Endothelial cell of umbilical vein (primary cell): Measurements from ENCODE around the gene MMD. TPM values are rescaled to one million over a fixed set of nuclear protein-coding genes. Genes with fewer than 3 reads are reported as not detected.

ENCODE experiments used
- BruUV-seq: library from RNA; stranded (reverse); fragments of 400-500 nt; replicated peaks from 2 replicates; lab custom pipeline; 2021; lab: Mats Ljungman, UMichigan
- CTCF ChIA-PET: fragments of 300-600, 350-600 bp; sonication (Branson Sonifier 250); formaldehyde crosslinking; loops from one replicate; lab custom pipeline; 2021; ENCODE audit warnings: antibody characterized with exemption, inconsistent platforms; lab: Charles Lee
- POLR2A ChIA-PET: fragments of 300-600, 350-600 bp; sonication (Branson Sonifier 250); formaldehyde crosslinking; loops from one replicate; lab custom pipeline; 2021; ENCODE audit warnings: antibody characterized with exemption, inconsistent platforms; lab: Charles Lee
- DNase-seq: peaks from one replicate; pipeline ENCODE4 v3.0.0-alpha.2; 2011; ENCODE audit warnings: low read depth, low spot score
- FAIRE-seq: peaks from 2 replicates; lab custom pipeline; 2011; peaks lifted over from hg19 to GRCh38; lab: Jason Lieb, UNC
- H2AFZ ChIP-seq: 2 replicates; pipeline ENCODE4 v1.6.0; 2012; ENCODE audit warnings: low read depth, low read length, control low read depth, inconsistent platforms
- H3K27ac ChIP-seq: 2 replicates; pipeline ENCODE4 v1.5.1; 2011; ENCODE audit warnings: low read depth, mild to moderate bottlenecking, control low read depth, low read length, moderate library complexity; ENCODE audit not compliant: insufficient read depth
- H3K27me3 ChIP-seq, 2 experiments: 2 replicates each; pipeline versions ENCODE4 v1.6.0 to v1.6.1; 2011; ENCODE audit warnings: low read length in 2 of 2, mixed read lengths in 1 of 2; ENCODE audit not compliant: control insufficient read depth in 2 of 2, insufficient read depth in 2 of 2
- H3K36me3 ChIP-seq, 2 experiments: 2 replicates in 1 of 2; 3 replicates in 1 of 2; pipeline ENCODE4 v1.5.1; 2011; ENCODE audit warnings: low read length in 2 of 2, mild to moderate bottlenecking in 1 of 2, moderate library complexity in 1 of 2; ENCODE audit not compliant: control insufficient read depth in 2 of 2, insufficient read depth in 2 of 2; ENCODE audit errors: extremely low read depth in 1 of 2
- H3K4me1 ChIP-seq: 3 replicates; pipeline ENCODE4 v1.5.1; 2011; ENCODE audit warnings: mild to moderate bottlenecking, low read length; ENCODE audit not compliant: control insufficient read depth, insufficient read depth; ENCODE audit errors: extremely low read depth
- H3K4me2 ChIP-seq: 2 replicates; pipeline ENCODE4 v1.6.1; 2011; ENCODE audit warnings: low read length, control low read depth, mixed read lengths; ENCODE audit not compliant: insufficient read depth
- H3K4me3 ChIP-seq, 3 experiments: fragments of 200-600 bp in 1 of 3; sonication (generic), shearing (Covaris generic) in 1 of 3; replicated peaks in 1 of 3; 2 replicates each; pipeline ENCODE4 v1.5.1; 2011 to 2016; ENCODE audit warnings: control low read depth in 3 of 3, low read length in 3 of 3, mild to moderate bottlenecking in 2 of 3, inconsistent platforms in 1 of 3, low read depth in 1 of 3, moderate library complexity in 1 of 3; ENCODE audit not compliant: insufficient read depth in 1 of 3
- H3K79me2 ChIP-seq: 2 replicates; pipeline ENCODE4 v1.6.0; 2012; ENCODE audit warnings: low read length, inconsistent platforms; ENCODE audit not compliant: control insufficient read depth, insufficient read depth
- H3K9ac ChIP-seq: replicated peaks from 2 replicates; pipeline ENCODE3; 2011; ENCODE audit warnings: low read length, control low read depth; ENCODE audit not compliant: insufficient read depth; ENCODE audit errors: extremely low read depth
- H3K9me1 ChIP-seq: replicated peaks from 3 replicates; pipeline ENCODE4 v1.6.0; 2011; ENCODE audit warnings: mild to moderate bottlenecking, low read length; ENCODE audit not compliant: control insufficient read depth, insufficient read depth; ENCODE audit errors: extremely low read depth
- H3K9me3 ChIP-seq: replicated peaks from 2 replicates; pipeline ENCODE4 v1.5.1; 2012; ENCODE audit warnings: low read length, inconsistent platforms; ENCODE audit not compliant: control insufficient read depth, insufficient read depth
- H4K20me1 ChIP-seq: replicated peaks from 2 replicates; pipeline ENCODE3; 2011; ENCODE audit warnings: mild to moderate bottlenecking, low read length; ENCODE audit not compliant: control insufficient read depth, insufficient read depth; ENCODE audit errors: extremely low read depth
- EZH2 ChIP-seq: IDR thresholded peaks from 2 replicates; pipeline ENCODE4 v1.6.1; 2012; ENCODE audit warnings: borderline replicate concordance, low read depth, mild to moderate bottlenecking, moderate library complexity, low read length, inconsistent platforms; ENCODE audit not compliant: severe bottlenecking
- FOS ChIP-seq: IDR thresholded peaks from 2 replicates; pipeline ENCODE4 v1.6.1; 2011; ENCODE audit warnings: mild to moderate bottlenecking, low read length, moderate library complexity, borderline replicate concordance; ENCODE audit not compliant: insufficient read depth
- GATA2 ChIP-seq: IDR thresholded peaks from 2 replicates; pipeline ENCODE4 v1.7.0; 2011; ENCODE audit warnings: low read depth, mild to moderate bottlenecking, moderate library complexity, mixed read lengths, low read length; ENCODE audit not compliant: insufficient read length, insufficient read depth
- JUN ChIP-seq: IDR thresholded peaks from 2 replicates; pipeline ENCODE4 v1.6.1; 2011; ENCODE audit warnings: borderline replicate concordance, low read depth; ENCODE audit not compliant: insufficient read length, insufficient read depth
- MYC ChIP-seq: IDR thresholded peaks from one replicate; pipeline ENCODE4 v1.6.1; 2011; ENCODE audit warnings: mild to moderate bottlenecking, low read depth, low read length
- POLR2A ChIP-seq: IDR thresholded peaks from 2 replicates; pipeline ENCODE4 v1.6.1; 2012; ENCODE audit warnings: low read depth, mild to moderate bottlenecking, control low read depth, low read length
- dilution Hi-C: fragments of 300-500 bp; cut with MboI; formaldehyde crosslinking; loops from one replicate; pipeline ENCODE4 v1.15.0; 2019; ENCODE audit warnings: low sequenced_read_pairs; ENCODE audit not compliant: extremely low pct_ligation_motif_present
- intact Hi-C: fragments of 100-400 bp; cut with micrococcal nuclease; formaldehyde crosslinking; loops from one replicate; pipeline ENCODE4 v1.10.0; 2022
- polyA plus RNA-seq, 4 experiments: library from polyadenylated mRNA; depleted of rRNA in 3 of 4; stranded (reverse) in 3 of 4; unstranded in 1 of 4; fragments of >200 nt; gene quantifications; 2 replicates each; pipeline versions ENCODE4 v1.2.1 to v1.2.3, GENCODE V29; 2011 to 2012; ENCODE audit warnings: missing spikeins in 1 of 4
- total RNA-seq: library from RNA; stranded (reverse); gene quantifications from 2 replicates; pipeline ENCODE4 v1.2.3, GENCODE V29; 2021
- TF ChIP-seq, protein P1 (sequence below), 2 donors: IDR thresholded peaks; 1 replicate in 1 of 2; 2 replicates in 1 of 2; pipeline ENCODE4 v1.5.1; 2011; ENCODE audit warnings: low read length in 2 of 2, mild to moderate bottlenecking in 2 of 2, moderate library complexity in 2 of 2, control low read depth in 1 of 2, inconsistent platforms in 1 of 2, low read depth in 1 of 2; ENCODE audit not compliant: insufficient read depth in 1 of 2; ENCODE audit errors: extremely low read depth in 1 of 2

Gene MMD
- total and polyA plus RNA-seq, 2 donors (not counting 3 experiments of a cell fraction or from before 2014, with no cell fraction given): 5.6 to 9.3 TPM

DNA sequence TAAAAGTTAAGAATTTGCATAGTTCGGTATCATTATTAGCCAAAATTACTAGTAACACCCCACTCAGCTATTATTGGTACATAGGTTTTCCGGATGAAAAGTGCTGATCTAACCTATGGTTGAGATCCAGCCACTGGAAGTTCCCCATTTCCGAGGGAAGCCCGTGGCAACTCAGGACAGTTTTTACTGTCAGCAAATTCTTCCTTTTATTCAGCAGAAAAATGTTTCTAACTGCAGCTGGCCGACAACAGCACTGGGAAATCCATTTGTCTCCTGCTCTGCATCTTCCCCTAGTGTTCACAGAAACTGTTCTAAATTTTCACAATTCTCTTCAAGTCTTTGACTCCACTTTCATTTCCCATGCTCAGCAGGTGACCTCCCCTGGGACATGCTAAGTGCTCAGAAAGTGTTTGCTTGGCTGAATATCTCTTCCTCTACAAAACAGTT is 15.5 kb upstream of the MMD start:
- dilution Hi-C loops (no loop called here), intact Hi-C loops (no loop called here)
- Histone ChIP-seq H3K4me2 (no peak overlapping the region), H3K4me1 (peaks cover 7% of the 10 kb centered on the region), H3K27ac (no peak overlapping the region), H3K9ac (no peak overlapping the region), H3K4me3 (no peak overlapping the region), H3K9me3 (no peaks in the 10 kb centered on the region), H3K27me3 (peaks cover 0 to 3% of the 10 kb centered on the region in 2 experiments), H3K79me2 (no peaks in the 10 kb centered on the region), H3K36me3 (no peaks in the 10 kb centered on the region), H2AFZ (no peak overlapping the region), H3K9me1 (no peaks in the 10 kb centered on the region), H4K20me1 (no peaks in the 10 kb centered on the region)
- DNase-seq: no peak
- CTCF ChIA-PET: no interaction called here
- no peak for FAIRE-seq
- TF ChIP-seq POLR2A (no peak), GATA2 (no peak), EZH2 (no peak), FOS (no peak), JUN (no peak), MYC (no peak)
- TF ChIP-seq, protein P1, sequence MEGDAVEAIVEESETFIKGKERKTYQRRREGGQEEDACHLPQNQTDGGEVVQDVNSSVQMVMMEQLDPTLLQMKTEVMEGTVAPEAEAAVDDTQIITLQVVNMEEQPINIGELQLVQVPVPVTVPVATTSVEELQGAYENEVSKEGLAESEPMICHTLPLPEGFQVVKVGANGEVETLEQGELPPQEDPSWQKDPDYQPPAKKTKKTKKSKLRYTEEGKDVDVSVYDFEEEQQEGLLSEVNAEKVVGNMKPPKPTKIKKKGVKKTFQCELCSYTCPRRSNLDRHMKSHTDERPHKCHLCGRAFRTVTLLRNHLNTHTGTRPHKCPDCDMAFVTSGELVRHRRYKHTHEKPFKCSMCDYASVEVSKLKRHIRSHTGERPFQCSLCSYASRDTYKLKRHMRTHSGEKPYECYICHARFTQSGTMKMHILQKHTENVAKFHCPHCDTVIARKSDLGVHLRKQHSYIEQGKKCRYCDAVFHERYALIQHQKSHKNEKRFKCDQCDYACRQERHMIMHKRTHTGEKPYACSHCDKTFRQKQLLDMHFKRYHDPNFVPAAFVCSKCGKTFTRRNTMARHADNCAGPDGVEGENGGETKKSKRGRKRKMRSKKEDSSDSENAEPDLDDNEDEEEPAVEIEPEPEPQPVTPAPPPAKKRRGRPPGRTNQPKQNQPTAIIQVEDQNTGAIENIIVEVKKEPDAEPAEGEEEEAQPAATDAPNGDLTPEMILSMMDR (IDR thresholded peaks at IDR 0.05; ENCODE audit: extremely low read depth in 1 of 2, insufficient read depth in 1 of 2, low read depth in 1 of 2, low read length in 2 of 2): no peak
- no TSS peak for BruUV-seq
- POLR2A ChIA-PET: no interaction called here
